Peyer's patch (tissue), 4 donors: Measurements from ENCODE around the gene EDEM1.

Experiments used
- CTCF ChIP-seq, 6 experiments: fragments of 450-650 bp in 4 of 6; fragments of 200-600 bp in 2 of 6; sonication (generic) in 1 of 6; IDR thresholded peaks; one replicate each; pipeline ENCODE4 v1.5.1; 2017 to 2019; ENCODE audit warnings: antibody characterized with exemption in 6 of 6, mild to moderate bottlenecking in 3 of 6, moderate library complexity in 1 of 6
- POLR2A ChIP-seq, 2 donors: fragments of 450-650 bp; IDR thresholded peaks; one replicate each; pipeline ENCODE4 v1.5.1; 2017; ENCODE audit warnings: antibody characterized with exemption in 2 of 2, mild to moderate bottlenecking in 2 of 2, moderate library complexity in 2 of 2

GRCh38 chr3:5145120-5145519 lies 42.4 kb upstream of the EDEM1 start:
- TF ChIP-seq CTCF (IDR thresholded peaks at IDR 0.05) (no peak), POLR2A (IDR thresholded peaks at IDR 0.05) (no peak)
